Gastroesophageal sphincter (tissue), 3 donors: ENCODE measurements around the gene DOCK9.

Experiments
- POLR2A ChIP-seq, 2 donors: fragments of 450-650 bp; IDR thresholded peaks; one replicate each; pipeline ENCODE4 v1.6.1; 2017; ENCODE audit warnings: antibody characterized with exemption in 2 of 2, mild to moderate bottlenecking in 2 of 2, moderate library complexity in 1 of 2
- POLR2AphosphoS5 ChIP-seq: sonication (generic); formaldehyde crosslinking; IDR thresholded peaks from one replicate; pipeline ENCODE4 v1.6.1; 2017; ENCODE audit warnings: antibody characterized with exemption
- TF ChIP-seq, protein P1 (sequence below), 4 experiments: fragments of 200-600 bp in 2 of 4; fragments of 450-650 bp in 2 of 4; sonication (generic) in 1 of 4; IDR thresholded peaks; one replicate each; pipeline ENCODE4 v1.5.1; 2017 to 2019; ENCODE audit warnings: antibody characterized with exemption in 4 of 4, mild to moderate bottlenecking in 2 of 4, moderate library complexity in 2 of 4

GRCh38 chr13:98984118-98984517 lies 6.3 kb upstream of the DOCK9 start:
- TF ChIP-seq, protein P1, sequence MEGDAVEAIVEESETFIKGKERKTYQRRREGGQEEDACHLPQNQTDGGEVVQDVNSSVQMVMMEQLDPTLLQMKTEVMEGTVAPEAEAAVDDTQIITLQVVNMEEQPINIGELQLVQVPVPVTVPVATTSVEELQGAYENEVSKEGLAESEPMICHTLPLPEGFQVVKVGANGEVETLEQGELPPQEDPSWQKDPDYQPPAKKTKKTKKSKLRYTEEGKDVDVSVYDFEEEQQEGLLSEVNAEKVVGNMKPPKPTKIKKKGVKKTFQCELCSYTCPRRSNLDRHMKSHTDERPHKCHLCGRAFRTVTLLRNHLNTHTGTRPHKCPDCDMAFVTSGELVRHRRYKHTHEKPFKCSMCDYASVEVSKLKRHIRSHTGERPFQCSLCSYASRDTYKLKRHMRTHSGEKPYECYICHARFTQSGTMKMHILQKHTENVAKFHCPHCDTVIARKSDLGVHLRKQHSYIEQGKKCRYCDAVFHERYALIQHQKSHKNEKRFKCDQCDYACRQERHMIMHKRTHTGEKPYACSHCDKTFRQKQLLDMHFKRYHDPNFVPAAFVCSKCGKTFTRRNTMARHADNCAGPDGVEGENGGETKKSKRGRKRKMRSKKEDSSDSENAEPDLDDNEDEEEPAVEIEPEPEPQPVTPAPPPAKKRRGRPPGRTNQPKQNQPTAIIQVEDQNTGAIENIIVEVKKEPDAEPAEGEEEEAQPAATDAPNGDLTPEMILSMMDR (IDR thresholded peaks at IDR 0.05), result no peak
- TF ChIP-seq POLR2A (IDR thresholded peaks at IDR 0.05) (no peak), POLR2AphosphoS5 (no peak)
